Measurements from ENCODE around the gene NRCAM. TPM values are rescaled to one million over a fixed set of nuclear protein-coding genes. Genes with fewer than 3 reads are reported as not detected.

NRCAM gene
- polyA plus RNA-seq, 1 donor = 11.8 TPM

DNA sequence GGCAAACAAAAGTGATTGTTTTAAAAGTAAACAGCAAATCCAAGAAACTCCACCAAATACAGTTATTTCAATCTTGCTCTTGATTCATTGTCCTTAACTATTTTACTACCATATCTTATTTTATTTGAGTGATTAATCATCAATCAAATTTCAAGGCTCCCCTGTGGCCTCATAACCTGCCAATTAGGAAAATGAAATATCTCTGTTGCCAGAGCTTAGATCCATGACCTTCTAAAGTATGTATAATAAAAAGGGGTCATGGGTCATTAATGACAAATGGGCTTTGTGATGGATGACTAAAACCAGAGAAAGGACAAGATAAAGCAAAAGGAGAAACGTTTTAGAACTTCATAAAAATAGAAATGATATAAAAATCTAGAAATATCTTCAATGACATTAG is 28.5 kb downstream of the NRCAM start:
- H3K9me3 ChIP-seq (ENCODE audit: control insufficient read depth, low read depth, low read length) = no peaks in the 10 kb centered on the region

DNA sequence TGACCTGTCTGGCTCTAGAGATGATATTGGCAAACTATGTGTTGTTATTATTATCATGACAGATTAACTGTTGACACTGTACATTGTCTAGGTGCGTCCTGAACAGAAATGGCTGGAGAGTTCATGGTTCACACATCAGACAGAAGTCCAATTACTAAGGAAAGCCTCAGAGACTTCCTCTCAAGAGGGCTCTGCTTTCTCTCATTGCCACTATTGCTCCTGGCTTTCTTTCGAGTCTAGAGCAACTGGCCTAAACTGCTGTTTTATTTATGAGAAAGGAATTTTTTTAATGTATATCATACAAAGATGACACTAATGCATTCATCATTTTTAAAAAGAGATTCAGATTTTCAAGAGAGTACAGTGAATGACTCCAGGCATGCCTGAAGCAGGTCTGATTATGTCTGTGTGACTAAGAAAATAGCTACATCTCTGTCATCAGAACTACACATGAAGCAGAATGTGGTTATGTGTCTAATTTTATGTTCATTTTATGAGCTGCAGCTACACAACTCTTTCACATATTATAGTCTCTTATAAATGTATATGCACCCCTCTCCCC is 30.4 kb downstream of the NRCAM start:
- no peaks in the 10 kb centered on the region for H3K4me1 ChIP-seq (ENCODE audit: control insufficient read depth, insufficient read depth, low read length)
- H3K27ac ChIP-seq (ENCODE audit: low read length) = no peak overlapping the region
- no peak for DNase-seq
- H3K9me3 ChIP-seq (ENCODE audit: control insufficient read depth, low read depth, low read length) = no peaks in the 10 kb centered on the region
- no CpG with 5 or more reads among the region's 2 CpGs for WGBS (ENCODE audit: insufficient coverage, low lambda C conversion rate)
- no peaks in the 10 kb centered on the region for H3K27me3 ChIP-seq (ENCODE audit: control insufficient read depth, insufficient read depth, low read length)
- H3K36me3 ChIP-seq (ENCODE audit: control insufficient read depth, insufficient read depth, low read length) = no peaks in the 10 kb centered on the region
- H3K4me3 ChIP-seq (ENCODE audit: low read length) = no peak overlapping the region

More for the DNA sequence above, 28.5 kb downstream of the NRCAM start:
- 57% methylated on average over 1 of the region's 1 CpG for WGBS (ENCODE audit: insufficient coverage, low lambda C conversion rate)
- Histone ChIP-seq H3K36me3 (ENCODE audit: control insufficient read depth, insufficient read depth, low read length) (no peaks in the 10 kb centered on the region), H3K4me3 (ENCODE audit: low read length) (no peak overlapping the region), H3K27ac (ENCODE audit: low read length) (no peak overlapping the region), H3K27me3 (ENCODE audit: control insufficient read depth, insufficient read depth, low read length) (no peaks in the 10 kb centered on the region), H3K4me1 (ENCODE audit: control insufficient read depth, insufficient read depth, low read length) (no peaks in the 10 kb centered on the region)
- DNase-seq = no peak

GRCh38 chr7:108424013-108424412 is 32.2 kb downstream of the NRCAM start:
- no peak for DNase-seq
- WGBS (ENCODE audit: insufficient coverage, low lambda C conversion rate) = 100% methylated on average over 2 of the region's 4 CpGs
- Histone ChIP-seq H3K27me3 (ENCODE audit: control insufficient read depth, insufficient read depth, low read length) (no peaks in the 10 kb centered on the region), H3K9me3 (ENCODE audit: control insufficient read depth, low read depth, low read length) (no peaks in the 10 kb centered on the region), H3K4me1 (ENCODE audit: control insufficient read depth, insufficient read depth, low read length) (no peaks in the 10 kb centered on the region), H3K27ac (ENCODE audit: low read length) (no peak overlapping the region), H3K4me3 (ENCODE audit: low read length) (no peak overlapping the region), H3K36me3 (ENCODE audit: control insufficient read depth, insufficient read depth, low read length) (no peaks in the 10 kb centered on the region)

DNA sequence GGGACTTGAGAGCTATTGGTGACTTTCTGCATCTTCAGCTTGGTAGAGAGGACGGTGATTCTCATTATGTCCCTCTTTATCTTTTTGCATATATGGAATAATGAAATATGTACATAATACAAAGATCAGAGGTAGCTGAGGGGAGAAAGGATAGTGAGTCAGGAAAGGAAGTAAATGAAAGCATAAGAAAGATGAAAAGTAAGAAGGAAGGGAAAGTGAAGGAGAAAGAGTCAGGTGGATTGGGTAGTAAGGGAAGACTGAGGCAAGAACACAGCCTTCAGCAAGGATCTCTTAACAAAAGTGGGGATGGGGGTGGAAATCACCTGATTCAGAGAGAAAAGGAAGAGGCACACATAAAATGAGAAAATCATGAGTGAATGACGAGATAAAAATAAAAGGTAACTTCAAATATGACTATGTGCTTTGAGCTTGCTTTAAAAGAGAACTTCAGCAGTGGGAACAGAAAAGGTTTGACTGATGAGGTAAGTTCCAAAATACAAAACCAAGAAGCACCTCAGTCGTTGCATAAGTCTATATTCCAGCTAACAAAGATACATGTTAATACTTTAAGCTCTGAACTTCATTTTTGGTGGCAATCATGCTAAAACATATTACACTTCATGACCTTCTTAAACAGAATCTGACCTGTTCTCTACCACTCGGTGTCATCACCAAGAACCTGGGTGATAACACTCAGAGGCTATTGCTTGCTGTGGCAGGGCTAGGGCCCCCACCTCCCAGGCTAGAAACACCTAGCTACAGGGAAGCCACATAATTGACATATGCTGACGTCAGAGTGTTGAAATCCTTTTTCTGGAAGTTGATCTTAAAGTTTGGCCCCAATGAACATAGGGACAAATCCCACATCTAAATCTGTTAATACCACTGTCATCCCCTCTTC is 32.9 kb downstream of the NRCAM start:
- no peak for DNase-seq
- H3K9me3 ChIP-seq (ENCODE audit: control insufficient read depth, low read depth, low read length) = no peaks in the 10 kb centered on the region
- H3K27me3 ChIP-seq (ENCODE audit: control insufficient read depth, insufficient read depth, low read length) = no peaks in the 10 kb centered on the region
- H3K36me3 ChIP-seq (ENCODE audit: control insufficient read depth, insufficient read depth, low read length) = no peaks in the 10 kb centered on the region
- H3K4me3 ChIP-seq (ENCODE audit: low read length) = no peak overlapping the region
- no peak overlapping the region for H3K27ac ChIP-seq (ENCODE audit: low read length)
- H3K4me1 ChIP-seq (ENCODE audit: control insufficient read depth, insufficient read depth, low read length) = no peaks in the 10 kb centered on the region
- WGBS (ENCODE audit: insufficient coverage, low lambda C conversion rate) = 86% methylated on average over 2 of the region's 5 CpGs

DNA sequence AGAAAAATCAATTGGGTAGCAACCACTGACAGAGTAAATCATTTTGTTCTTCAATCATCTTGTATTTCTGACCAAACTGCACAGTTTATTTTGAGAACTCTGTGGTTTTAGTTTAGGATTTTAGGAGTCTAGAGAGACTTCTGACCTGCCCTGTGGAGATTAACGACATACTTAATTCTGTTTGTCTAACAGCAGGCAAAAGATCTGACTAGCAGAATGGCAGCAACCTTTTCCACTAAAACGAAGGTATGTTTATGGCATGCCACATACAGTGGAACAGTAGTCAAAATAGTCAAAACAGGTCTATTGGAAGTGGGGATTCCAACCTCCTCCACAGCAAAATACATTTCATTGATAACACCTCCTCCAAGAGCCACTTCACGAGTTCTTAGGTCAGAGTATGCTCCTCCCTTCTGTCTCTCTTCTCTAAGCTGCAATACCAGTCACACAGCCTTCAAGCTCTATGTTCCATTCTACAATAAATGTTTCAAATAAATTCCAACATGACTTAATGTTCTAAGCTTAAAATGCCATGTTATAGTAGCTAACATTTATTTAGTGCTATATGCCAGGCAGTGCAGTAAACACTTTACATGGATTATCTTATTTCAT is 34.4 kb downstream of the NRCAM start:
- WGBS (ENCODE audit: insufficient coverage, low lambda C conversion rate) = 0% methylated on average over 1 of the region's 3 CpGs
- Histone ChIP-seq H3K27ac (ENCODE audit: low read length) (no peak overlapping the region), H3K27me3 (ENCODE audit: control insufficient read depth, insufficient read depth, low read length) (no peaks in the 10 kb centered on the region), H3K4me1 (ENCODE audit: control insufficient read depth, insufficient read depth, low read length) (no peaks in the 10 kb centered on the region), H3K4me3 (ENCODE audit: low read length) (no peak overlapping the region), H3K36me3 (ENCODE audit: control insufficient read depth, insufficient read depth, low read length) (no peaks in the 10 kb centered on the region), H3K9me3 (ENCODE audit: control insufficient read depth, low read depth, low read length) (no peaks in the 10 kb centered on the region)
- no peak for DNase-seq

DNA sequence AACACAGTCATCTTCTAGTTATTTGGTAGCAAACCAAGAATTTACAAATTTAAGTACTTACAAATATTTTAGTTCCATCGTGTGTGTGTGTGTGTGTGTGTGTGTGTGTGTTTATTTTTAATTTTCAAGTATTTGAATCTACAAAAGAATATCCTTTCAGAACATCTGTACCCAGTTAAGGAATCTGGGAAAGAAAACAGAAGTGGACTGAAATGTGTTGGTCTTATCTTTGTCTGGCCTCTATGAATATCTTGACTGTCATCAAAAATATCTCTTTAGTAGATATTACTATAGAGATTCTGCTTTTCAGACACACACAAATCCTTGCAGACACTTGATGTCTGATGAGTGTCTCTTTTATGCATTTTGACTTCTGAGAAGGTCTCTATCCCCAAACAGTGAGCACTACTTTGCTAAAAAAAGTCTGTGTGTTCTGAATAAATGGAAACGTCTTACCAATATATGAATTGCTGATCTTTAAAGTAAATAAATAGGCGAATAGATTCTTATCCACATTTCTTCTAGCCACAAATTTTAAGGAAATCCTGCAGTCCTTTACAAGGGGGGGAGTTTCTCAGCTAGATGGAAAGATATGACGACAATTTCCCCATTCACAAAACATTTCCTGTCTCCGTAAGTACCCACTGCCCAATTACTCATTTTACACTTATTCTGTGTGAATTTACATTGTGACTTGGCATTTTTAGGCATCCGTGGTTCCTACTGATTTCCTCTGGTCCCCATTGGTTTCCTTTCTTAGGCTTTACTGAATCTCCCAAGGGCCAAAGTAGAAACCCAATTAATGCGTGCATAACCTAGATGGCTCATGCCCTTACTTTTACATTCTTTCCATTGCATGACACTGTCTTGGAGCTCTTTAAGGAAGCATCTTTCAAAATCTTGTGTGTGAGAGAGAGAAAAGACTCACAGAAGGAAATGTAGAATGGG is 36.0 kb downstream of the NRCAM start:
- Histone ChIP-seq H3K4me3 (ENCODE audit: low read length) (no peak overlapping the region), H3K9me3 (ENCODE audit: control insufficient read depth, low read depth, low read length) (no peaks in the 10 kb centered on the region), H3K4me1 (ENCODE audit: control insufficient read depth, insufficient read depth, low read length) (no peaks in the 10 kb centered on the region), H3K27ac (ENCODE audit: low read length) (no peak overlapping the region), H3K27me3 (ENCODE audit: control insufficient read depth, insufficient read depth, low read length) (no peaks in the 10 kb centered on the region), H3K36me3 (ENCODE audit: control insufficient read depth, insufficient read depth, low read length) (no peaks in the 10 kb centered on the region)
- WGBS (ENCODE audit: insufficient coverage, low lambda C conversion rate) = 81% methylated on average over 4 of the region's 7 CpGs
- DNase-seq = no peak

GRCh38 chr7:108418946-108419345 is 37.3 kb downstream of the NRCAM start:
- H3K4me1 ChIP-seq (ENCODE audit: control insufficient read depth, insufficient read depth, low read length) = no peaks in the 10 kb centered on the region
- no peaks in the 10 kb centered on the region for H3K9me3 ChIP-seq (ENCODE audit: control insufficient read depth, low read depth, low read length)
- DNase-seq = no peak
- 86% methylated on average over 2 of the region's 7 CpGs for WGBS (ENCODE audit: insufficient coverage, low lambda C conversion rate)
- H3K27me3 ChIP-seq (ENCODE audit: control insufficient read depth, insufficient read depth, low read length) = no peaks in the 10 kb centered on the region
- no peaks in the 10 kb centered on the region for H3K36me3 ChIP-seq (ENCODE audit: control insufficient read depth, insufficient read depth, low read length)
- no peak overlapping the region for H3K4me3 ChIP-seq (ENCODE audit: low read length)
- H3K27ac ChIP-seq (ENCODE audit: low read length) = no peak overlapping the region

- H3K27me3 ChIP-seq (ENCODE audit: control insufficient read depth, insufficient read depth, low read length) = no peaks in the 10 kb centered on the region
- DNase-seq = no peak
- H3K4me3 ChIP-seq (ENCODE audit: low read length) = no peak overlapping the region
- H3K27ac ChIP-seq (ENCODE audit: low read length) = no peak overlapping the region
- H3K4me1 ChIP-seq (ENCODE audit: control insufficient read depth, insufficient read depth, low read length) = no peaks in the 10 kb centered on the region
- H3K9me3 ChIP-seq (ENCODE audit: control insufficient read depth, low read depth, low read length) = no peaks in the 10 kb centered on the region
- no CpG with 5 or more reads among the region's 2 CpGs for WGBS (ENCODE audit: insufficient coverage, low lambda C conversion rate)
- no peaks in the 10 kb centered on the region for H3K36me3 ChIP-seq (ENCODE audit: control insufficient read depth, insufficient read depth, low read length)
Measured at GRCh38 chr7:108417926-108418325, 38.3 kb downstream of the NRCAM start.

DNA sequence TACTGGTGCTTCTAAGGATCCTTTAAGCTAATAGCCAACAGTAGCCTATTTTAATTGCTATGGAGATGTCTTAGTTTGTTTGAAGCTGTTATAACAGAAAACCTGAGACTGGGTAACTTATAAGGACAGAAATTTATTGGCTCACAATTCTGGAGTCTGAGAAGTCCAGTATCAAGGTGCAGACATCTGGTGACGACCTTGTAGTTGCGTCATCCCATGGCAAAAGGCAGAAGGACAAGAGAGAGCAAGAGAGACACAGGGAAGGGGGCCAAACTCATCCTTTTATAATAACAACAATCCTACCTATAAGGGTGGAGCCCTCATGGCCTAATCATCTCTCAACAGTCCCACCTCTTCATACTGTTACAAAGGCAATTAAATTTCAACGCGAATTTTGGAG is 39.1 kb downstream of the NRCAM start:
- 100% methylated on average over 2 of the region's 4 CpGs for WGBS (ENCODE audit: insufficient coverage, low lambda C conversion rate)
- no peaks in the 10 kb centered on the region for H3K9me3 ChIP-seq (ENCODE audit: control insufficient read depth, low read depth, low read length)

More for the DNA sequence above, 39.1 kb downstream of the NRCAM start:
- Histone ChIP-seq H3K4me3 (ENCODE audit: low read length) (no peak overlapping the region), H3K4me1 (ENCODE audit: control insufficient read depth, insufficient read depth, low read length) (no peaks in the 10 kb centered on the region), H3K27me3 (ENCODE audit: control insufficient read depth, insufficient read depth, low read length) (no peaks in the 10 kb centered on the region), H3K36me3 (ENCODE audit: control insufficient read depth, insufficient read depth, low read length) (no peaks in the 10 kb centered on the region), H3K27ac (ENCODE audit: low read length) (no peak overlapping the region)
- DNase-seq = no peak

Measured in large intestine (tissue), 3 donors.